Adrenal gland (tissue), 19 donors: ENCODE measurements around the gene VN1R5. TPM values are rescaled to one million over a fixed set of nuclear protein-coding genes. Genes with fewer than 3 reads are reported as not detected.
"Not testable (repeated sequence)": the region's sequence is repeated elsewhere in the genome, so short reads cannot be mapped to it uniquely, and the experiment has no call there.

Experiments
- DNase-seq, 7 donors: peaks; one replicate each; pipeline ENCODE4 v3.0.0-alpha.2; 2019 to 2020
- H3K27ac ChIP-seq, 5 donors: fragments of 200-600 bp; sonication (generic) in 4 of 5; 1 replicate in 3 of 5; 2 replicates in 2 of 5; pipeline versions ENCODE4 v1.5.1 to v1.8.0; 2016 to 2020; ENCODE audit warnings: mild to moderate bottlenecking in 1 of 5
- H3K27me3 ChIP-seq: fragments of 200-600 bp; 2 replicates; pipeline ENCODE4 v1.8.0; 2021
- H3K36me3 ChIP-seq, 2 donors: fragments of 200-600 bp; replicated peaks in 1 of 2; 1 replicate in 1 of 2; 2 replicates in 1 of 2; pipeline versions ENCODE4 v1.5.1 to v1.8.0; 2018 to 2022
- H3K4me1 ChIP-seq, 2 donors: fragments of 200-600 bp; replicated peaks in 1 of 2; 1 replicate in 1 of 2; 2 replicates in 1 of 2; pipeline versions ENCODE4 v1.5.1 to v1.8.0; 2018 to 2021
- H3K4me3 ChIP-seq, 4 donors: fragments of 200-600 bp; sonication (generic) in 3 of 4; one replicate each; pipeline ENCODE4 v1.5.1; 2016 to 2018
- H3K9me3 ChIP-seq, 3 donors: fragments of 200-600 bp; sonication (generic) in 1 of 3; replicated peaks in 1 of 3; 1 replicate in 2 of 3; 2 replicates in 1 of 3; pipeline versions ENCODE4 v1.5.1 to v1.8.0; 2016 to 2021
- POLR2A ChIP-seq, 2 donors: fragments of 450-650 bp; IDR thresholded peaks; one replicate each; pipeline ENCODE4 v1.6.1; 2017; ENCODE audit warnings: antibody characterized with exemption in 2 of 2, mild to moderate bottlenecking in 2 of 2, moderate library complexity in 1 of 2
- WGBS, 4 donors: extraction: QIAGEN DNeasy Blood & Tissue Kit in 2 of 4; methylation state at CpG; one replicate each; pipeline versions ENCODE4 v1.1.5 to v1.1.7; 2013 to 2017; 5-methylcytosine and 5-hydroxymethylcytosine counted together
- intact Hi-C, 2 donors: fragments of 100-400 bp; cut with DNase I; formaldehyde crosslinking; loops; one replicate each; pipeline versions ENCODE4 v1.14.1 to v1.15.0; 2022 to 2023
- long read RNA-seq, 10 donors: library from polyadenylated mRNA in 3 of 10; unstranded in 2 of 10; stranded (forward) in 1 of 10; transcript quantifications; one replicate each; pipeline ENCODE4 v2.0.0 and lab custom pipeline, GENCODE V29; 2021 to 2026
- polyA plus RNA-seq, 3 donors: library from polyadenylated mRNA; stranded (reverse); fragments of 200-250 nt in 2 of 3; fragments of 350-450 nt in 1 of 3; fragmentation: Illumina TruSeq in 1 of 3; extraction: RNeasy Lipid Tissue Mini Kit (QIAGEN cat#74804) in 1 of 3; gene quantifications; one replicate each; pipeline ENCODE4 v1.2.3, GENCODE V29; 2013 to 2014
- total RNA-seq, 9 donors: library from RNA; depleted of rRNA in 4 of 9; stranded (reverse); fragments of >200 nt in 4 of 9; fragments of 120-200 nt in 1 of 9; fragmentation: NEBNext Ultra II Directional in 1 of 9; extraction: Animal tissue kit (Norgen Biotek cat#: 25700) in 1 of 9; gene quantifications; one replicate each; pipeline versions ENCODE4 v1.1.0 to v1.2.4, GENCODE V29; 2013 to 2023
- TF ChIP-seq, protein P1 (sequence below), 6 experiments: fragments of 450-650 bp in 4 of 6; fragments of 200-600 bp in 2 of 6; sonication (generic) in 1 of 6; IDR thresholded peaks; 1 replicate in 5 of 6; 2 replicates in 1 of 6; pipeline versions ENCODE4 v1.5.1 to v1.8.0; 2016 to 2021; ENCODE audit warnings: antibody characterized with exemption in 6 of 6, mild to moderate bottlenecking in 2 of 6, moderate library complexity in 1 of 6
- donor health status: healthy with polysubstance abuse.
- donor health status: Bipolar disorder and iron deficiency.
- donor health status: DM: yes; HTN: yes; CAD: no.
- donor health status: DM: no; HTN: no; CAD: no.
- donor health status: DM: no; HTN: no; CAD: no.
- donor health status: DM: yes; HTN: yes; CAD: no.

VN1R5 gene
- total RNA-seq: not detected
- not detected for polyA plus RNA-seq
- long read RNA-seq, donor 1: 0 reads
- long read RNA-seq, donor 2: 0 reads
- long read RNA-seq, donor 3: 0 reads
- long read RNA-seq, donor 4: 0 reads
- long read RNA-seq, donor 5: 0 reads
- long read RNA-seq, donor 6: 0 reads
- long read RNA-seq, donor 7: 0 reads
- long read RNA-seq, donor 8: 0 reads
- long read RNA-seq, donor 9: 0 reads
- long read RNA-seq, donor 10: 0 reads

DNA sequence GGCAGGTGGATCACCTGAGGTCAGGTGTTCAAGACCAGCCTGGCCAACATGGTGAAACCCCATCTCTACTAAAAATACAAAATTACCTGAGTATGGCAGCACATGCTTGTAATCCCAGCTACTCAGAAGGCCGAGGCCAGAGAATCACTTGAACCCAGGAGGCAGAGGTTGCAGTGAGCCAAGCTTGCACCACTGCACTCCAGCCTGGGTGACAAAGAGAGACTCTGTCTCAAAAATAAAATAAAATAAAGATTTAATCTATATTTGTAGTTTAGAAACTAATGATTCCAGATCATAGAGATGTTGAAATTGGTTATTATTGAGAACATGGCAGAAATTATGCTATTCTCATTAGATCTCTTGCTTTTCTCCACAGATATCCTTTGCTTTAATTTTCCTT lies at the start of gene VN1R5:
Gene VN1R5, plus strand, starts transcription at position 301 of the 400 bp plus-strand sequence.
- H3K27ac ChIP-seq, H3K9me3 ChIP-seq, H3K27me3 ChIP-seq, intact Hi-C loops, H3K36me3 ChIP-seq, H3K4me3 ChIP-seq, H3K4me1 ChIP-seq, DNase-seq: not testable (repeated sequence)
- WGBS, 4 donors: 60 to 89% (median 71%) methylated on average over 1 of the region's 1 CpG

DNA sequence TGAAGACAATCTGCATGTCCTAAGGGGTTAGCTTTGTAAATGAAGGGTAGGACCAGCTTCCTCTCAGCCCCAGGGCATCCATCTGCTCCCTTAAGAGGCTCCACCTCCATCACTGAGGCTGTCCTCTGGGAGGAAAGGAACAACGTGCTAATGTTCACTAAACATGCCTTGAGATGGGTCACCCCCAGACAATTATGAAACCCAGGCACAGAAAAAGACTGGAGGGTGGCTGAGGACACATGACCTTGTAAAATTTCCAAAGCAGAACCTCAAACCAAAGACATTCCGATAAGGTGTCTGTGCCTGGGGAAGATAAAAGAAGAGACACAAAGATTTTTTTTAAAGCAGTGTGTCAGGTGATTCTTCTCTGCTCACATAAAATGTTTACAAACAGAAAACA lies 46.5 kb upstream of the VN1R5 start:
- Histone ChIP-seq H3K27ac (no peak overlapping the region), H3K9me3 (no peaks in the 10 kb centered on the region), H3K4me3 (peak overlapping the region in 1 of 4 donors; percentile 69), H3K36me3 (no peaks in the 10 kb centered on the region), H3K4me1 (peaks cover 0 to 22% of the 10 kb centered on the region in 2 donors), H3K27me3 (no peaks in the 10 kb centered on the region)
- no peak for DNase-seq
- intact Hi-C loops: no loop called here
- 23 to 42% (median 33%) methylated on average over 2 of the region's 2 CpGs for WGBS, 4 donors
- no peak for TF ChIP-seq POLR2A (IDR thresholded peaks at IDR 0.05)
- TF ChIP-seq, protein P1, sequence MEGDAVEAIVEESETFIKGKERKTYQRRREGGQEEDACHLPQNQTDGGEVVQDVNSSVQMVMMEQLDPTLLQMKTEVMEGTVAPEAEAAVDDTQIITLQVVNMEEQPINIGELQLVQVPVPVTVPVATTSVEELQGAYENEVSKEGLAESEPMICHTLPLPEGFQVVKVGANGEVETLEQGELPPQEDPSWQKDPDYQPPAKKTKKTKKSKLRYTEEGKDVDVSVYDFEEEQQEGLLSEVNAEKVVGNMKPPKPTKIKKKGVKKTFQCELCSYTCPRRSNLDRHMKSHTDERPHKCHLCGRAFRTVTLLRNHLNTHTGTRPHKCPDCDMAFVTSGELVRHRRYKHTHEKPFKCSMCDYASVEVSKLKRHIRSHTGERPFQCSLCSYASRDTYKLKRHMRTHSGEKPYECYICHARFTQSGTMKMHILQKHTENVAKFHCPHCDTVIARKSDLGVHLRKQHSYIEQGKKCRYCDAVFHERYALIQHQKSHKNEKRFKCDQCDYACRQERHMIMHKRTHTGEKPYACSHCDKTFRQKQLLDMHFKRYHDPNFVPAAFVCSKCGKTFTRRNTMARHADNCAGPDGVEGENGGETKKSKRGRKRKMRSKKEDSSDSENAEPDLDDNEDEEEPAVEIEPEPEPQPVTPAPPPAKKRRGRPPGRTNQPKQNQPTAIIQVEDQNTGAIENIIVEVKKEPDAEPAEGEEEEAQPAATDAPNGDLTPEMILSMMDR (IDR thresholded peaks at IDR 0.05): no peak

DNA sequence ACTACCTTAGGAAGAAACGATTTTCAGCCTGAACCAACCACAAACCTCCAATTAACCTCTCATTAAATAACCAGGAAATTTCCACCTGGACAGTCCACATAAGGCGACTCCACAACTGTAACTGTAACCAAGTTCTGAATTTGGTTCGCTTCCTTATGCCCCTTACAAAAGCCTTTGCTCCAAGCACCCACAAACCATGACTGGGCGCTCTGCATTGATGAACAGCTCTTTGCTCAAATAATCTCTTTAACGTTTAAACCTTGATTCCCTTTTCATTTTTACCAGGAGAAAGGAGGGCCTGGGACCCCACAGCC lies 45.9 kb upstream of the VN1R5 start:
- H3K27me3 ChIP-seq: no peaks in the 10 kb centered on the region
- peak overlapping the region in 4 of 5 donors; percentile 79 to 91 (median 82) for H3K27ac ChIP-seq
- H3K4me3 ChIP-seq: peak overlapping the region; percentile 32 to 92 (median 70)
- no peaks in the 10 kb centered on the region for H3K9me3 ChIP-seq
- no peaks in the 10 kb centered on the region for H3K36me3 ChIP-seq
- TF ChIP-seq POLR2A (IDR thresholded peaks at IDR 0.05): no peak
- TF ChIP-seq, protein P1 (IDR thresholded peaks at IDR 0.05): no peak
- DNase-seq: no peak
- 6 to 14% (median 11%) methylated on average over 5 of the region's 5 CpGs for WGBS, 4 donors
- intact Hi-C loops: no loop called here
- peaks cover 0 to 22% of the 10 kb centered on the region in 2 donors for H3K4me1 ChIP-seq

DNA sequence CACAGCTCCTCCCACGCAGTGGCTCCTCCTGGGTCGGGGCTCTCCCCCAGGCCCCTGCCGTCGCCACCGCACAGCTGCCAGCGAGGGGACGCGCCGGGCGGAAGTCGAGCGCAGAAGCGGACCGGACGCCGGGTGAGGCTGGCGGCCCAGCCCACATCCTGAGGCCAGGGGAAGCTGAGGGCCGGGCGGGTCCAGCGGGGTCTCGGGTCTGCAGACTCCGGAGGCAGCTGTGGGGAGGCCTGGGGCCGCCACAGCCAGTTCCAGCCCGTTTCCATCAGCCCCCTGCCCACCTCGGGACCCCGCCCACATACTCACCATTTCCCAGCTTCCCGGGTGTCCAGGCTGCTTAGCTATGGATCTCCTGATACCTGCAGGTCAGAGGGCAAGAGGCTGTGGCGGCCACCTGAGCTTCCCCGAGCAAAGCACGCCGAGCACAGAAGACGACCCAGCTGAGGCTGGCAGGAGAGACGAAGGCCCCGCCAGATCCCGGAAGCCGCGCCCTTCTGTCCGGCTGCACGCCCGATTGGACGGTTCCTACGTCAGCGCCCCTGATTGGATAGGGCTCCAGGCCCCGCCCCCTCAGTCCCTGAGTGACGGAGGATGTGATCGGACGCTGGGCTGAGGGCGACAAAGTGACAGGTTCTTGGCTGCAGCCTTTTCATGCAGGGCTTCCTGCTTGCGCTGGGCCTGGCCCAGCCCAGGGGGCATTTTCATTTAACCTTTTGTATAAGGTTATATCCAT lies 45.3 kb upstream of the VN1R5 start:
- DNase-seq: peak; percentile 96 to 99 (median 98)
- Histone ChIP-seq H3K27me3 (no peaks in the 10 kb centered on the region), H3K36me3 (no peaks in the 10 kb centered on the region), H3K9me3 (no peaks in the 10 kb centered on the region), H3K4me1 (peaks cover 0 to 22% of the 10 kb centered on the region in 2 donors), H3K4me3 (peak overlapping the region; percentile 32 to 92 (median 70)), H3K27ac (peak overlapping the region in 4 of 5 donors; percentile 79 to 91 (median 82))
- intact Hi-C loops: no loop called here
- TF ChIP-seq, protein P1 (IDR thresholded peaks at IDR 0.05): no peak
- peak; percentile 77 to 80 for TF ChIP-seq POLR2A (IDR thresholded peaks at IDR 0.05)
- WGBS, 4 donors: 0 to 2% (median 0%) methylated on average over 10 to 49 of the region's 49 CpGs
